Mesothelial cell of epicardium (in vitro differentiated cells): ENCODE results near the gene MEX3A. TPM values are rescaled to one million over a fixed set of nuclear protein-coding genes. Genes with fewer than 3 reads are reported as not detected.
"Not testable (repeated sequence)": the region's sequence is repeated elsewhere in the genome, so short reads cannot be mapped to it uniquely, and the experiment has no call there.

Source experiments
- DNase-seq, 2 experiments: peaks; one replicate each; pipeline ENCODE4 v3.0.0; 2021; ENCODE audit warnings: low spot score in 2 of 2; ENCODE audit not compliant: unreplicated experiment in 2 of 2
- H3K27ac Mint-ChIP-seq: 2 replicates; pipeline ENCODE4 v1.8.0; 2021; ENCODE audit warnings: mixed read lengths
- H3K27me3 Mint-ChIP-seq: 2 replicates; pipeline ENCODE4 v1.8.0; 2021; ENCODE audit warnings: low read depth, mixed read lengths
- H3K36me3 Mint-ChIP-seq: 2 replicates; pipeline ENCODE4 v1.8.0; 2021; ENCODE audit warnings: mixed read lengths
- H3K4me1 Mint-ChIP-seq: 2 replicates; pipeline ENCODE4 v1.8.0; 2021; ENCODE audit warnings: mixed read lengths
- H3K4me3 Mint-ChIP-seq: 2 replicates; pipeline ENCODE4 v1.8.0; 2021; ENCODE audit warnings: mild to moderate bottlenecking, moderate library complexity, mixed read lengths
- H3K9me3 Mint-ChIP-seq: 2 replicates; pipeline ENCODE4 v1.8.0; 2021; ENCODE audit warnings: mixed read lengths
- total RNA-seq: library from RNA; stranded (reverse); gene quantifications from 3 replicates; pipeline ENCODE4 v1.2.1, GENCODE V29; 2021
- TF ChIP-seq, protein P1 (sequence below): fragments of 200-600 bp; sonication (generic); IDR thresholded peaks from one replicate; pipeline ENCODE4 v1.5.0; 2021; ENCODE audit warnings: antibody characterized with exemption; ENCODE audit not compliant: unreplicated experiment

The MEX3A gene
- total RNA-seq, 1 donor from 2014 or later, result 112 TPM

DNA sequence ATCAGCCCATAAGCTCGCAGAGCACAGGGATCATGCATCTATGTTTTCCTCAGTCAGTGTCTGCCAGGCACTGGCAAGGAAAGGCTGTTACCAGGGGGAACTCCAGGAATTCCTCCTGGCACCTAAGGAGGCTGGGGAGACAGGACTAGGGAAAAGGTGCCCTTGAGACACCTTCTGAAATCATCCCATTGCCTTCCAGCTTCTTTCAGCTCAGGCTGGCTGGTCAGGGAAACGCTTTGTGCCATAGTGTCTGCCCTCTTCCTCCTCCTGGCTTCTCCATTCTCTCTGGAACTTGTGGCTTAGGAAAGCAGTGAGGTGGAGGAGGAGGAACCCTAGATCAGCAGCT, 46.0 kb upstream of the MEX3A start:
- H3K4me3 Mint-ChIP-seq, result no peak overlapping the region
- H3K4me1 Mint-ChIP-seq, result peaks cover 62% of the 10 kb centered on the region
- no peak for DNase-seq
- peaks cover 4% of the 10 kb centered on the region for H3K36me3 Mint-ChIP-seq
- no peaks in the 10 kb centered on the region for H3K9me3 Mint-ChIP-seq
- no peaks in the 10 kb centered on the region for H3K27me3 Mint-ChIP-seq
- H3K27ac Mint-ChIP-seq, result peak overlapping the region; percentile 100
- TF ChIP-seq, protein P1, sequence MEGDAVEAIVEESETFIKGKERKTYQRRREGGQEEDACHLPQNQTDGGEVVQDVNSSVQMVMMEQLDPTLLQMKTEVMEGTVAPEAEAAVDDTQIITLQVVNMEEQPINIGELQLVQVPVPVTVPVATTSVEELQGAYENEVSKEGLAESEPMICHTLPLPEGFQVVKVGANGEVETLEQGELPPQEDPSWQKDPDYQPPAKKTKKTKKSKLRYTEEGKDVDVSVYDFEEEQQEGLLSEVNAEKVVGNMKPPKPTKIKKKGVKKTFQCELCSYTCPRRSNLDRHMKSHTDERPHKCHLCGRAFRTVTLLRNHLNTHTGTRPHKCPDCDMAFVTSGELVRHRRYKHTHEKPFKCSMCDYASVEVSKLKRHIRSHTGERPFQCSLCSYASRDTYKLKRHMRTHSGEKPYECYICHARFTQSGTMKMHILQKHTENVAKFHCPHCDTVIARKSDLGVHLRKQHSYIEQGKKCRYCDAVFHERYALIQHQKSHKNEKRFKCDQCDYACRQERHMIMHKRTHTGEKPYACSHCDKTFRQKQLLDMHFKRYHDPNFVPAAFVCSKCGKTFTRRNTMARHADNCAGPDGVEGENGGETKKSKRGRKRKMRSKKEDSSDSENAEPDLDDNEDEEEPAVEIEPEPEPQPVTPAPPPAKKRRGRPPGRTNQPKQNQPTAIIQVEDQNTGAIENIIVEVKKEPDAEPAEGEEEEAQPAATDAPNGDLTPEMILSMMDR, result no peak

DNA sequence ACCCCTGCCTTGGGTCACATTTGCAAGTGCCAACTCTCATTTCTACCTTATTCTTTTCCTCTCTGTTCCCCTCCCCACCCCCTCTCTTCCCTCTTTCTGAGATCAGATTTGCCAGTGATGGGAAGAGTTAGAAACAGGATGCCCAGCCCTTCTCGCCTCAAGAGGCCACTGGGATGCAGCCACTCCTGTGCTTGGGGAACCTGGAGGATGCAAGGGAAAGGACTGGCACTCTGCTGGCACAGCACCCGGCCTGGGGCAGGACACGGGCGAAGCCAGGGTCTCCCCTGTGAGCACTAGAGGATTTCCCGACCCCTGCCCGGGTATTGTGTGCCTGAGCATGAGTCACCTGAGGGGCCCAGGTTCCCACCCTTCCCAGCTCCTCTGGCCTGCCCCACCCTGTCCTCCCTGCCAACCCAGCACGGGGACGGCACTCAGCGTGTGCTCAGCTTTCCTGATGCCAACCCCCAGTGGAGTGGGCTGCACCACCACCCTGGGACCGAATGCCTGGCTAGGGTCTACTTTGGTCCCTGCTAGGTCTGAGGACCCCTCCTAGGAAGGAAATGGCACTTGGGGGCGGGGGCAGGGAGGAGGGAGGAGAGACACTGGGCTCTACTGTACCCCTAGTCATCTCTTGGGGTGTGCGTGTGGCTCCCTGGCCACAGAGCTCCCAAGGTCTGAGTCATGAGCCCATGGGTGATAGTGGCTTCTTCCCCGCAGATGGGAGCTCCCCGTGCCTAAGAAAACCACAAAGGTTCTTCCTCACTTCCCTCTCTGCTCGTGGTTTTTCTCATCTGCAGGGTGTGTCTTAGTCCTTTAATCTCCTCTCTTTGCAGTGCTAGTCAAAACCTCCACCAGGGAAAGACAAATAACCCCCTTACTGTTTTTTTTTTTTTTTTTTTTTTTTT, 44.6 kb upstream of the MEX3A start:
- Mint-ChIP-seq H3K4me1 (peaks cover 72% of the 10 kb centered on the region), H3K36me3 (peaks cover 4% of the 10 kb centered on the region), H3K4me3 (peak overlapping the region; percentile 45), H3K27ac (peak overlapping the region; percentile 100), H3K27me3 (no peaks in the 10 kb centered on the region), H3K9me3 (no peaks in the 10 kb centered on the region)
- TF ChIP-seq, protein P1, result no peak
- DNase-seq, result no peak

DNA sequence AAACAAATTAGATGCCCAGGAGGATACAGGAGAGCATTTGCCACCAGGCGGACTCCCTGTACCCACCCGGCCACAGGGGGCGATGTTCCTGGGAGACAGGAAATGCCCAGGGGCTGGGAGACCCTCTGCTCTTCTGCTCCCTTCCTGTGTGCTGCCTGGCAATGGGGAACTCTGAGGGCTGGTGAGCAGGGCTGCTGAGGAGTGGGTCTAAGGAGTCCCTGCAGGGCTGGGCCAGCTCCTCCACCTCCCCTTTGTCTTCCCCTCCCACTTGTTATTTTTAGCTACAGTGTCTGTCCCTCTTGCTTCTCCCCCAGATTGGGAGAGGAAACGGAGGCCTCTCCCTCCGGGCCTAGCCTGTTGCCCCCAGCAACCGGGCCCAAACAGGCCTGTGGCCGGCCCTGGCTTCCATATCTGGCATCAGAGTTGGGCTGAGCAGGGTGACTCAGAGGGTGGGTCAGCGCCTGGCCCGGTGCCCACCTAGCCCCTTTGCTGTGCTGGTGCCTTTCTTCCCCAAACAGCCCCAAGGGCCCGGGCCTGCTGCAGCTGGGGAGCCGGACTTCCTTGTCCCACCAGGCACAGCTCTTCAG, 43.9 kb upstream of the MEX3A start:
- Mint-ChIP-seq H3K9me3 (no peaks in the 10 kb centered on the region), H3K36me3 (no peaks in the 10 kb centered on the region), H3K27me3 (no peaks in the 10 kb centered on the region), H3K4me1 (peaks cover 75% of the 10 kb centered on the region), H3K27ac (peak overlapping the region; percentile 100), H3K4me3 (peak overlapping the region; percentile 45)
- TF ChIP-seq, protein P1, result no peak
- DNase-seq, result peak in 1 of 2 experiments; percentile 78

DNA sequence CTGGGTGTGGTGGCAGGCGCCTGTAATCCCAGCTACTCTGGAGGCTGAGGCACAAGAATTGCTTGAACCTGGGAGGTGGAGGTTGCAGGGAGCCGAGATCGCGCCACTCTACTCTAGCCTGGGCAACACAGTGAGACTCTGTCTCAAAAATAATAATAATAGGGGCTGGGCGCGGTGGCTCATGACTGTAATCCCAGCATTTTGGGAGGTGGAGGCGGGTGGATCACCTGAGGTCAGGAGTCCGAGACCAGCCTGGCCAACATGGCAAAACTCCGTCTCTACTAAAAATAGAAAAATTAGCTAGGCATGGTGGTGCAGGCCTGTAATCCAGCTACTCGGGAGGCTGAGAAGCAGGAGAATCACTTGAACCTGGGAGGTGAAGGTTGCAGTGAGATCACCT, 43.3 kb upstream of the MEX3A start:
- DNase-seq, H3K27me3 Mint-ChIP-seq, H3K9me3 Mint-ChIP-seq, H3K36me3 Mint-ChIP-seq, H3K4me3 Mint-ChIP-seq: not testable (repeated sequence)
- H3K27ac Mint-ChIP-seq, result peak overlapping the region; percentile 99
- H3K4me1 Mint-ChIP-seq, result peaks cover 76% of the 10 kb centered on the region

DNA sequence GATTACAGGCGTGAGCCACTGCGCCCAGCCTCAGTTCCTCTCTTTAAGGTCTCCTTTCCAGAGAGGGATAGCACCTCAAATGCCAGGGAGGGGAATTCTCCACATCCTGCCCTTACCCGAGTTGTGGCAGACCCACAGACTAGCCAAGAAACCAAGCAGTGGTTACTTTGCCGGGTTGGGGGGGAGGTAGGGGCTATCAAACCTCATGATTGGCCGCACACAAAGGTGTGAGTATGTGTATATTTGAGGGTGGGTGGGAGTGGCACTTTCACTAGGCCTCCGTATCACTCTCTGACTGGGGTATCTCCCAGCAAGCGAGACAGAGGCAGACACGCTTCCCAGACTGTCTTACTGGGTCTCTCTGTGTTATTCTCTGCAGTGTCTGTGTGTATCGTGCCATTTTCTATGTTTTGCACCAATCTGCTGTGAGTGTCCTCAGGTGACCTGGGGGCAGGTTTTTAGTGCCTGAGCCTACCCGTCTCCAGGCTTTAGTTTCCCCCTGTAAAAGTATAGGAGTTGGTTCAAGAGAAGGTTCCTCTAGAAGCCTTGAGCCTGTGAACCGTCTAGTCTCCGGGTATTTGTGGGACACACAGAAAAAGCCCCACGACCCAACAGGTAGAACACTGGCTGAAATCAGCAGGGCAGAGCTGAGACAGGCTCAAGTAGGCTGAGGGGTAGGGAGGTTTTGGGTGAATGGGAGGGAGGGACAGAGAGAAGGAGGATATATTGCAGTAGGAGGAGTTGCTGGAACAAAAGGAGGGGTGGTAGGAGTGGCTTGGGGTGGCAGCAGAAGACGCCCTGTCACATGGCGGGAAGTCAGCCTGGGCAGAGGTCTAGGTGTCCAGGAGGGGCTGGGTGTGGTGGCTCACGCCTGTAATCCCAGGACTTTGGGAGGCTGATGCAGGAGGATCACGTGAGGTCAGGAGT, 42.6 kb upstream of the MEX3A start:
- TF ChIP-seq, protein P1, result no peak
- no peak overlapping the region for H3K4me3 Mint-ChIP-seq
- H3K9me3 Mint-ChIP-seq, result no peaks in the 10 kb centered on the region
- DNase-seq, result no peak
- H3K27me3 Mint-ChIP-seq, result no peaks in the 10 kb centered on the region
- H3K27ac Mint-ChIP-seq, result peak overlapping the region; percentile 99
- no peaks in the 10 kb centered on the region for H3K36me3 Mint-ChIP-seq
- peaks cover 77% of the 10 kb centered on the region for H3K4me1 Mint-ChIP-seq
